ENCODE measurements around the gene NOTO. TPM values are rescaled to one million over a fixed set of nuclear protein-coding genes. Genes with fewer than 3 reads are reported as not detected.

NOTO gene
- total RNA-seq, 5 donors from 2014 or later (not counting 1 experiment from before 2014, with no cell fraction given) = not detected

DNA sequence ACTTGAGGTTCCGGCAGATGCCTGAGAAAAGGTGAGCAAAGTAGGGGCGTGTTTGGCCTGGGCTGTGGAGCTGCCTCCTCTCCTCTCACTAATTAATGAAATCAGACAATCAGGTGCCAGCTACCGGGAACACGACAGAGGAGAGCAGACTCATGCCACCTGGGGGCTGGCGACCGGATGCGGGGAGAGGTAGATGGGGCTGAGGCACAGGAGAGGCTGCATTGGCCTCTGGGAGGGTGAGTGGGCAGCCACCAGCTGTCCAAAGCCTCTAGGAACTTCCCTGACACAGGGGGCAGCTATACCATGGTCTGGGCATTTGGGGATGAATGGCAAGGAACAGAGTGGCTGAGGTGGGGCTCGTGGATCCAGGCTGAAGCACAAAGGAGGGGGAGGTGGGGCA, 56.9 kb downstream of the NOTO start:
- H3K4me1 Mint-ChIP-seq = peaks cover 6 to 14% (median 12%) of the 10 kb centered on the region in 3 donors
- DNase-seq (no peak), ATAC-seq (replicated peaks in 1 of 4) (no peak)
- H3K27ac Mint-ChIP-seq = no peak overlapping the region
- WGBS (ENCODE audit: insufficient coverage) = 92% methylated on average over 4 of the region's 8 CpGs
- peaks cover 18 to 24% of the 10 kb centered on the region in 2 donors for H3K36me3 ChIP-seq (ENCODE audit: control insufficient read depth in 2 of 2, extremely low read depth in 1 of 2, insufficient read depth in 1 of 2, low read length in 1 of 2)
- ChIA-PET POLR2A (no interaction called here), CTCF (no interaction called here)
- no peaks in the 10 kb centered on the region for H3K9me3 ChIP-seq
- no peaks in the 10 kb centered on the region for H3K27me3 ChIP-seq (replicated peaks in 1 of 2; ENCODE audit: control insufficient read depth in 2 of 2, extremely low read depth in 1 of 2, insufficient read depth in 2 of 2, low read length in 1 of 2)
- H3K27me3 Mint-ChIP-seq = no peaks in the 10 kb centered on the region
- H3K36me3 Mint-ChIP-seq = peaks cover 10% of the 10 kb centered on the region
- H3K4me1 ChIP-seq (ENCODE audit: control insufficient read depth in 1 of 2, extremely low read depth in 1 of 2, insufficient read depth in 2 of 2, low read length in 2 of 2) = peaks cover 0 to 9% of the 10 kb centered on the region in 2 experiments
- H3K4me3 ChIP-seq (ENCODE audit: control insufficient read depth in 1 of 2, extremely low read depth in 1 of 2, low read length in 1 of 2) = no peak overlapping the region
- no peak overlapping the region for H3K4me3 Mint-ChIP-seq
- no peak overlapping the region for H3K27ac ChIP-seq (ENCODE audit: low read length)
- no peaks in the 10 kb centered on the region for H3K9me3 Mint-ChIP-seq

DNA sequence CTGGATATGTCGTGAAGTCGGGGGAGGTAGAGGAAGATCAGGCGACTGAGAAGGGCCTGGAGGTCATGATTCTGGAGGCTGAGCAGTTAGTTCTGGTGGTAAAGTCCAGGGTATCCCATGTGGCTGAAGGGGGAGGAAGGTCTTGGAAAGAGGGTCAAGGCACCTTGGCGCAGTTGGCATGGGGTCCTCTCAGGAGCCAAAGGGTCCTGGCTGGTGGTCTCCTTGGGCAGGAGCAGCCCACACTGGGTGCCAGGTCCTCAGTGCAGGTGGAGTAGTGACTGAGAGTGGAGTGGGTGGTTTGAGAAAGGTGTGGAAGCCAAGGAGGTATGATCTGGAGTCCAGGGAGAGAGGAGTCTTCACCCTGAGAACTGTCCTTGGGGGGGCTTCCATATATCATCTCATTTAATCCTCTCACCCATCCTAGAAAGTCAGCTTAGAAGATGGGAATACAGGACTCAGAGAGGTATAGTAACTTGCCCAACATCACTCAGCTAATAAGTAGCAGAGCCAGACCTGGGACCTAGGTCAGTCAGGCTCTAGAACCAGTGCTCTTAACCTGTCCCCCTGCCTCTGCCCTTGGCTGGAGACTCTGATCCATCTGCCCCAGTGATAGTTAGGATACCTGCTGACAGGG, 57.4 kb downstream of the NOTO start:
- H3K4me1 Mint-ChIP-seq = peaks cover 6 to 14% (median 12%) of the 10 kb centered on the region in 3 donors
- H3K9me3 Mint-ChIP-seq = no peaks in the 10 kb centered on the region
- CTCF ChIA-PET = no interaction called here
- H3K27me3 Mint-ChIP-seq = no peaks in the 10 kb centered on the region
- Histone ChIP-seq H3K9me3 (no peaks in the 10 kb centered on the region), H3K36me3 (ENCODE audit: control insufficient read depth in 2 of 2, extremely low read depth in 1 of 2, insufficient read depth in 1 of 2, low read length in 1 of 2) (peaks cover 18 to 23% of the 10 kb centered on the region in 2 donors), H3K27ac (ENCODE audit: low read length) (no peak overlapping the region), H3K4me1 (ENCODE audit: control insufficient read depth in 1 of 2, extremely low read depth in 1 of 2, insufficient read depth in 2 of 2, low read length in 2 of 2) (peaks cover 0 to 9% of the 10 kb centered on the region in 2 experiments), H3K4me3 (ENCODE audit: control insufficient read depth in 1 of 2, extremely low read depth in 1 of 2, low read length in 1 of 2) (no peak overlapping the region), H3K27me3 (replicated peaks in 1 of 2; ENCODE audit: control insufficient read depth in 2 of 2, extremely low read depth in 1 of 2, insufficient read depth in 2 of 2, low read length in 1 of 2) (no peaks in the 10 kb centered on the region)
- H3K36me3 Mint-ChIP-seq = peaks cover 12% of the 10 kb centered on the region
- POLR2A ChIA-PET = no interaction called here
- WGBS (ENCODE audit: insufficient coverage) = 87% methylated on average over 4 of the region's 4 CpGs
- H3K4me3 Mint-ChIP-seq = no peak overlapping the region
- no peak for ATAC-seq (replicated peaks in 1 of 4)
- peak overlapping the region in 1 of 2 donors; percentile 52 for H3K27ac Mint-ChIP-seq
- no peak for DNase-seq

GRCh38 chr2:73260338-73260984, 58.1 kb downstream of the NOTO start:
- no peaks in the 10 kb centered on the region for H3K9me3 Mint-ChIP-seq
- H3K4me3 Mint-ChIP-seq = no peak overlapping the region
- no peak for DNase-seq

More at GRCh38 chr2:73260338-73260984, 58.1 kb downstream of the NOTO start:
- Histone ChIP-seq H3K27me3 (replicated peaks in 1 of 2; ENCODE audit: control insufficient read depth in 2 of 2, extremely low read depth in 1 of 2, insufficient read depth in 2 of 2, low read length in 1 of 2) (no peaks in the 10 kb centered on the region), H3K36me3 (ENCODE audit: control insufficient read depth in 2 of 2, extremely low read depth in 1 of 2, insufficient read depth in 1 of 2, low read length in 1 of 2) (peaks cover 18 to 23% of the 10 kb centered on the region in 2 donors), H3K27ac (ENCODE audit: low read length) (no peak overlapping the region), H3K9me3 (no peaks in the 10 kb centered on the region), H3K4me3 (ENCODE audit: control insufficient read depth in 1 of 2, extremely low read depth in 1 of 2, low read length in 1 of 2) (no peak overlapping the region), H3K4me1 (ENCODE audit: control insufficient read depth in 1 of 2, extremely low read depth in 1 of 2, insufficient read depth in 2 of 2, low read length in 2 of 2) (peaks cover 0 to 9% of the 10 kb centered on the region in 2 experiments)
- no peak overlapping the region for H3K27ac Mint-ChIP-seq
- WGBS (ENCODE audit: insufficient coverage) = 91% methylated on average over 8 of the region's 17 CpGs
- ChIA-PET CTCF (no interaction called here), POLR2A (no interaction called here)
- ATAC-seq (replicated peaks in 1 of 4) = no peak
- peaks cover 12% of the 10 kb centered on the region for H3K36me3 Mint-ChIP-seq
- H3K27me3 Mint-ChIP-seq = no peaks in the 10 kb centered on the region
- H3K4me1 Mint-ChIP-seq = peaks cover 6 to 14% (median 12%) of the 10 kb centered on the region in 3 donors

Other genes with a start within 250 kb of the NOTO start
- 10 to 100 TPM in 2 of 5 donors, 1 to 10 TPM in 3; 6.3 to 14.2 (median 9.7) TPM for gene SFXN5, start 130.9 kb upstream of the NOTO start, total RNA-seq
- gene RAB11FIP5, start 89.6 kb upstream of the NOTO start, total RNA-seq = 10 to 100 TPM in 4 of 5 donors, 1 to 10 TPM in 1; 7.9 to 15.2 (median 11.0) TPM
- gene SMYD5, start 11.7 kb downstream of the NOTO start, total RNA-seq = 10 to 100 TPM; 38.2 to 56.9 (median 44.5) TPM
- gene PRADC1, start 30.7 kb downstream of the NOTO start, total RNA-seq = 1 to 10 TPM; 6.1 to 9.9 (median 6.4) TPM
- 100 to 1,000 TPM; 120 to 210 (median 193) TPM for gene CCT7, start 31.7 kb downstream of the NOTO start, total RNA-seq
- 10 to 100 TPM; 17.6 to 23.7 (median 19.6) TPM for gene FBXO41, start 81.9 kb downstream of the NOTO start, total RNA-seq
- under 1 TPM in 4 of 5 donors, not detected in 1; 0.09 to 0.35 (median 0.19) TPM for gene EGR4, start 91.0 kb downstream of the NOTO start, total RNA-seq
- gene ALMS1, start 183.3 kb downstream of the NOTO start, total RNA-seq = 10 to 100 TPM; 25.1 to 31.1 (median 27.3) TPM